Stimulated activated CD8-positive, alpha-beta memory T cell treated with anti-CD3 and anti-CD28 coated beads, Interleukin-15, amount 100 ng/mL, for 4 hours (primary cell): ENCODE data around the gene RBM44.
"Not testable (repeated sequence)": the region's sequence is repeated elsewhere in the genome, so short reads cannot be mapped to it uniquely, and the experiment has no call there.

ENCODE experiments used
- DNase-seq, 2 donors: peaks; one replicate each; pipeline ENCODE4 v3.0.0-alpha.2; 2020; ENCODE audit warnings: low read depth in 2 of 2

The RBM44 gene

GRCh38 chr2:237798236-237799059 is at the start of gene RBM44:
RBM44 (plus strand) TSS chr2:237798779; CDS start chr2:237813610, 14,831 bp downstream.
- DNase-seq, result no peak

GRCh38 chr2:237749002-237749401 is 49.6 kb upstream of the RBM44 start:
- DNase-seq, result no peak

GRCh38 chr2:237749961-237750360 is 48.6 kb upstream of the RBM44 start:
- no peak for DNase-seq

GRCh38 chr2:237750441-237750840 is 48.1 kb upstream of the RBM44 start:
- not testable (repeated sequence) for DNase-seq

- no peak for DNase-seq
These were observed 45.8 kb upstream of the RBM44 start for GRCh38 chr2:237752761-237753165.

GRCh38 chr2:237754182-237754581 is 44.4 kb upstream of the RBM44 start:
- no peak for DNase-seq

- DNase-seq, result no peak
These were observed 43.8 kb upstream of the RBM44 start for GRCh38 chr2:237754626-237755248.

GRCh38 chr2:237757616-237758015 is 41.0 kb upstream of the RBM44 start:
- no peak for DNase-seq

GRCh38 chr2:237758185-237758584 is 40.4 kb upstream of the RBM44 start:
- DNase-seq, result no peak

- no peak for DNase-seq
These were observed 39.4 kb upstream of the RBM44 start for GRCh38 chr2:237759176-237759575.

GRCh38 chr2:237760506-237761502 is 37.8 kb upstream of the RBM44 start:
- no peak for DNase-seq

GRCh38 chr2:237762291-237763182 is 36.0 kb upstream of the RBM44 start:
- not testable (repeated sequence) for DNase-seq

GRCh38 chr2:237763812-237764211 is 34.8 kb upstream of the RBM44 start:
- DNase-seq, result no peak

- DNase-seq, result not testable (repeated sequence)
These were observed 33.5 kb upstream of the RBM44 start for GRCh38 chr2:237765122-237765521.

- DNase-seq, result no peak
These were observed 32.7 kb upstream of the RBM44 start for GRCh38 chr2:237765875-237766274.

GRCh38 chr2:237766340-237766739 is 32.2 kb upstream of the RBM44 start:
- DNase-seq, result no peak

GRCh38 chr2:237772513-237772912 is 26.1 kb upstream of the RBM44 start:
- no peak for DNase-seq

- DNase-seq, result no peak
These were observed 24.8 kb upstream of the RBM44 start for GRCh38 chr2:237773826-237774225.

GRCh38 chr2:237774811-237775553 is 23.6 kb upstream of the RBM44 start:
- no peak for DNase-seq

GRCh38 chr2:237779521-237779920 is 19.1 kb upstream of the RBM44 start:
- DNase-seq, result no peak
